ENCODE results near the gene MLLT6.

MLLT6 gene

GRCh38 chr17:38745545-38745944, 40.5 kb downstream of the MLLT6 start:
- peak; percentile 78 for DNase-seq

DNA sequence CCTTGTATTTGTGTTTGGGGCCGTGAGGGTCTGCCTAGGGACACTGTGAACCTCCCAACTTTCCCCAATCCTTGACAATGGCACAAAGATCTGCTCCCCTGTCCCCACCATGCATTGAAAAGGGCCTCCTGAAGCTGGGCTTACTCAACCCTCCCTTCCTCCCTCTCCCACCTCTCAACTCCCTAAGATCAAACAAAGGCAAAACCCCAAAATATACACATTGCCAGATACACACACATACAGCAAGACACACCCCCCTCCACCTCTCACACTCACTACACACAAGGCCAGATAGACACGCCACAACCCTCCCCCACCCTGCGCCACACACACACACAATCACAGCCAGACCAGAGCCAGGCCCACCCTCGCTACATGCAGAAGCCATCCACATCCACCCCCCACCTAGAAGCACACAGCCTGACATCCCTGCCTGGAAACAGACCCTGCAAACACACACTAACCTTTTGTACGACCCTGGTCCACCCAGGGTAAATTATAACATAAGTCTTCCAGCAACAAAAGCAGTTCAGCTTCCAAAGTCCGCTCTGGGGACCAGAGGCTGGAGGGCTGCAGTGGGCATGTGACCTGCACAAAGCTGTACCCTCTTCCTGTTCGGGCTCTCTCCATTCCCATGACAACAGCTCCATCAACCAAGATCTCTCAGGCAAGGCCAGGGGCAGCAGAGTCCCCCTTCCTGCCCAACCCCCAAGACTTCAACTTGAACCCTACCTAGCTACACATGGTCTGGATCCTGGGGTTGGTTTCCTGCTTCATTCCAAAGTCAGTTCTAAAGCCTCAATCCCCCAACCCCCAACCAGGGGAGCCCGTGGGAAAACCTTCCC, 41.2 kb downstream of the MLLT6 start:
- peak; percentile 23 for DNase-seq

DNA sequence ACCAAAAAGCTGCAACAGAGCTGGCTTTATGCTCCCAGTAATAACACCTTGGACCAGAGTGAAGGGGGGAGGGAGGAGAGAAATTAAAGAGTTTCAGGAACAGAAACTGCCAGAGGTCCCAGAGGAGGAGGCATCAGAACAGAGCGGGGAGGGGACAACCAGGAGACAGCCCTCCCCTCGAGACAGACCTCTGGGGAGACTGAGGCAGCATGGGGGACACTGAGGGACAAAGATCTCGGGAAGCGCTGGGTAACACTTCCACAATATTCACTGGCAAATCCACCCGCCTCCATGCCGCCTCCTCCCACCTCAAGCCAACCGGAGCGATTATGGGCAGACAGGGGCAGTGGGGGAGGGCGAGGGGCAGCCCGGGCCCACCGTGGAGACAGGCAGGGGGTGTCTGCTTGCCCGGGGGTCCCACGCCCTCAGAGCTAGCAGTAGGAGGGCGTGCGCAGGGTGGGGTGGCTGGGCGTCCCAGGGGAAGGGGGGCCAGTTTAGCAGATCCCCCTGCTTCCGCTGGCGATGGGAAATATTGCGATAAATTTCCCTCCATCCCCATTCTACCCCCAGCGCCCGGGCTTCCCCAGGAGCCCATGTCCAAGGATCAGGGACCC, 41.9 kb downstream of the MLLT6 start:
- DNase-seq, result peak; percentile 2

GRCh38 chr17:38747463-38748148, 42.5 kb downstream of the MLLT6 start:
- peak; percentile 54 for DNase-seq

DNA sequence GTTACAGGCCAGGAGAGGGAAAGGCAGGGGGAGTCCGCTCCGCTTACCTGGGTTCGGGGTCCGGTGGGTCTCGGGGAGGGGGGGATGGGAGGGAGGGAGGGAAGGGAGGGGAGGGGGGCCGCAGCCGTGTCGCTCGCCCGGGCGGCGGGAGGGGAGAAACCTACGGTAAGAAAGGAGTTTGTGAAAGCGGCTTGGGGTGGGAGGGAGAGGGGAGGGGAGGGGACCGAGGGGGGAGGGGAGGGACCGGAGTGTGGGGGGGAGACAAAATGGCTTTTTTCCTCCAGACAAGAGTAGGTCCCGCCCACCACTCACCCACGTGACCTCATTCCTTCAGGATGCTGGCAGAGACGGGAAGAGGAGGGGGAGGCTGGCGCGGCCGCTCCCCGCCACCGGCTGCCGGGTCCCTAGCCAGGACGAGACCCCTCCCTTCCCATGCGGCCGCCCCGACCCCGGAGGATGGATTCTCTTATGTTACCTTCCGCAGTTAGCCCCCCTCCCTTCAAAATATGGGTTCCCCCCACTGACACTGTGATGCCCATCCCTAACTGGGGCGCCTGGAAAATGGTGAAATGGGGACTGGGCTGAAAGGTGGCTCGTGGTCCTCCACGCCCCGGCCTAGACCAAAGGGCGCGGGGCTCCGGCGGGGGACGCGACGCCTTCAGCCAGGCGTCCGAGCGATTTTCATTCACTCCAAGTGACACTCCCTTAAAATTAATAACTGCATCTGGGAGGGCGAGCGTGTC, 43.2 kb downstream of the MLLT6 start, which contains the start of gene PCGF2:
TSS of gene PCGF2 (minus strand) at position 188 of the 743 bp plus-strand sequence. CDS start 7,934 bp downstream, outside the sequence.
- peak; percentile 91 for DNase-seq

DNA sequence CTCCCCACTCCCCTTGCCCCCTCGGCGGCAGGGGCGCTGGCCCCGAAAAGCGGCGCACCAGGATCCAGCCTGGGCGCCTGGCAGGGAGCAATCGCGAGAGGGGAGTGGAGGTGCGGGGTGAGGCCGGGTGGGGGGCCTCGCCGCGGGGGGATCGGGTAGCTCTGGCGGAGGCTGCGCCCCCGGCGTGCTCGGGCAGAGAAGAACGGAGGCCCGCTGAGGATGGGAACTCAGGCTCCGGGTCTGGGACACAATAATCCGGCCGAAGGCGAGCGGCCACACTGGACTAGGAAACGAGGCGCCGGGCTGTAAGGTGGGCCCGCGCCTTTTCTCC, 43.8 kb downstream of the MLLT6 start:
- no peak for DNase-seq

DNA sequence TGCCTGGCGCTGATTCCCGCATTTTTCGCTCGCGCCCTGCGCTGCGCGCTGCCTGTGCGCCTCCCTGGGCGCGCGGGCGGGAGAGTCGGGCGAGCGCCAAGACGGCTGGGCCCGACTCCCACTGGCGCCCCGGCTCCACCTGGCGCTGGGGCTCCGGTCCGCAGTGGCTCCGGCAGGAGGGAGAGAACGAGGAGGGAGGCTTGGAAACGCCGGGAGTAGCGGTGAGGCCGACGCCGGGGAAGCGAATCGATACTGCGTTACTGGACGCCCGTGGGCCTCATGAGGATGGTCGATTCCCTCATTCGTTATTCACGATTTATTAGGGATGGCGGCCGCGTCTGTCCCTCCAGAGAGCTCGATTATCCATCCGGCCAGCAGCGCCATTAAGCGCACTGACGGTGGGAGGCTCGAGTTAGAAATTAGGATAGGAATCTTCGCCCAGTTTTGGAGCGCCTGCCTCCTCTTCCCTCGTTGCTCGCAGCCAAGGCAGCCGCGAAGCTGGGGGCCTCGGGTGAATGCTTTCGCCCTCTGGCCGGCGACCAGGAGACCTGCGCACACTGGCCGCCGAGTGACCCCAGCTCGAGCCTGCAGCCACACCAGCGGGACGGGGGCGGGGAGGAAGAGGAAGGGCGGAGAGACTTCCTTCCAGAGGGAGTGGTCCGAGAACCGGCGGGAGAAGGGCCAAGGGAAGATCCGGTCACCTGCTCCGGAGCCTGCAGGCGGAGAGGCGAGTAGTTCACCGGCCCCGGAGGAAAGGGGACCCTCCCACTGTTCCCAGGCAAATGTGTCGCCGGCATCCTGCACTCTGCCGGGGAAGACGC, 44.4 kb downstream of the MLLT6 start:
- peak; percentile 65 for DNase-seq

DNA sequence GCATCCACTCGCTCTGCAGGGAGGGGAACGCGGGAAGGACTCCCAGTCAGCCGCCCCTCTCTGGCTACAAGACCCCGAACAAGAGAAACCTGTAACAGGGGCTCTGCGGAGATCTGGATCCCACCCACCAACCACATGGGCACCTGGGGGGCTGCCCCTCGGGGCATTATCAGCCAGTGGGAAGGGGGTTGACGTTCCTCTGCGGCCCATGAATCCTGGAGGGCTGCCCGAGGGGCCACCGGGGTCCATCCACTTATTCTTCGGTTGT, 44.9 kb downstream of the MLLT6 start:
- DNase-seq, result peak; percentile 62

DNA sequence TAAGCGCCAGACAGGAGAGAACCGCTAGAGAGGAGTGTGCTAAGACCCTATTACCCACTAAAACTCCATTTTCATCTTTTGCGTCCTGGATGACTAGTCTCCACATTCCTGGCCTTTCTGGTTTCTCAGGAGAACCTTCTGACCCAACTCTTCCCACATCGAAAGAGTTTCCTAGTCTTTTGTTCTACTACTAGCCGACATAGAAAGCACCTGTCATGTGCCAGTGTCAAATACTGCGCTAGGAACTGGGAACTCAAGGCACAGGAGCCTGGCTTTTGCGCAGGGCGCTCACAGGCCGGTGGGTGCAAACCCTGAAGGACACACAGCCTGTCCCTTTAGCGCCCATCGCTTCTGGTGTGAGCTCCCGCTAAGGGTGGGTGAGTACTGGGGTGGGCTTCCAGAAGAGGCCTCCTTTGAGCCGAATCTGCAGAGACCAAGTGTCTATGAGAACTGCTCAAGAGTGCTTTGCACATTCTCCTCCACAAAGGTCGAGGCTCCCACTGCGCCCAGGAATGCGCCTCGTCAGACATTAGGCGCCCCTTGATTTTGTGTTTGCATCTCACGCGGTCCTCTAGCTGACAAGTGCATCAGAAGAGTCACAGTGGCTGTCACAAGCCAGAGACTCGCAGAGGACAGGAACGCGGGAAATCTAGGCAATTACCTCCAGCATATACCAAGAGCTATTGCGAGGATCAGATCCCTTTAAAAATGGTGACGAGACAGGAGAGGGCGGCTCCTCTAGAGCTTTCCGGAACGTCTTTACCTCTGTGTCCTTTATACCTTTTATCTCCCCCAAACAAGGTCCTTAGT, 45.4 kb downstream of the MLLT6 start:
- peak; percentile 71 for DNase-seq

- DNase-seq, result peak; percentile 56
These were observed 46.2 kb downstream of the MLLT6 start for GRCh38 chr17:38751144-38751807.

- peak; percentile 62 for DNase-seq
These were observed 46.8 kb downstream of the MLLT6 start for GRCh38 chr17:38751808-38752307.

GRCh38 chr17:38752308-38753070, 47.4 kb downstream of the MLLT6 start, which contains the start of gene PSMB3:
PSMB3 (plus strand) TSS chr17:38752741; CDS start chr17:38752827, 86 bp downstream.
- DNase-seq, result peak; percentile 100

GRCh38 chr17:38753071-38753506, 48.0 kb downstream of the MLLT6 start:
- no peak for DNase-seq

DNA sequence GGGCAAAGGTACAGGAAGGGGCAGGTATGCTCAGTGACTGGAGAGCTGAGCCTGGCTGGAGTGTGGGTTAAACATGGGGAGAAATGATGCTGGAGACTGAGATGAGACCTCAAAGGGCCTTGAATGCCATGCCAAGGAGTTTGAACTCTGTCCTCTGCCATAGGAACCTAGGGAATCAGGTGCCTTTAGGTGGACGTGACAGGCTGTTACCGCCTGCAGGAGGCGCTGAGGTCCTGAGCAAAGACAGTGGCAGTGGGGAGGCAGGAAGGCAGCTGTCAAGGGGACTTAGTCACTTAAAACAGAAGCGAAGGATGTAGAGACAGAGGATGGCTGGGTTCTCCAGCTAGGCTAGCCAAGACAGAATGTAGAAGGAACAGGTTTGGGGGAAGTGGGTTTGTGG, 56.5 kb downstream of the MLLT6 start:
- no peak for DNase-seq

DNA sequence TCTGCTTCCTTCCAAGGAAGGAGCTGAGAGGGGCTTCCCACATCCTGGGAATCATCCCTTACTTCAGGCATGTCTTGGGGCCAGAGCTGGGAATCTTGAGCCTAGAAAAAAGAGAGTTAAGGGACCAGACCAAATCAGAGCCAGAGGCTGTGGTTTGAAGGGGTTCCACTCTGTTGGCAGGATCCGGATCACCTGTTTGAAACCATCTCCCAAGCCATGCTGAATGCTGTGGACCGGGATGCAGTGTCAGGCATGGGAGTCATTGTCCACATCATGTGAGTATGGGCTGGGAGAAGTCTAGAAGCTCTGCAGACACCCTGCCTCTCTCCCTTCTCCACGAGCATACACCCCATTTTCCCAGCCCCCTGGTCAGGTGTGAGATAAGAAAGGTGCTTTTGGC, 57.2 kb downstream of the MLLT6 start:
- no peak for DNase-seq

- no peak for DNase-seq
These were observed 61.3 kb downstream of the MLLT6 start for GRCh38 chr17:38766341-38766740.

DNA sequence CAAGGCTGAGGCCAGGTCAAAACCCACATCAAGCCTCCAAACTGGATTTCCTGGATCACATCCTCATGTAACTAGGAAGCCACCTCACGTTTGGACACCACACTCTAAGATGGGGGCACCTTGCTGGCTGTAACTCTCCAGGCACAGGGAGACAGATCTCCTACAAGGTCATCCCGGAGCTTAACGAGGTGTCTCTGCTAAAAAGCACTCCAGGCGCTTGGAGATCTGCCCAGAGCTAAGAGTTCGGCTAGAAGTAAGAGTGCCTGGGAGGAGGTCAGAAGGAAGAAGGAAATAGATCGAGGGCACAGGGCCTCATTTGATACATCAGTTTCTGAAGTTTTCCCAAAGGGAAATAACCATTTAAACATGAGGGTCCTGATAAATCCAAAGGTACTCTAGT, 63.3 kb downstream of the MLLT6 start:
- peak; percentile 57 for DNase-seq

GRCh38 chr17:38773258-38773657, 68.2 kb downstream of the MLLT6 start:
- no peak for DNase-seq

DNA sequence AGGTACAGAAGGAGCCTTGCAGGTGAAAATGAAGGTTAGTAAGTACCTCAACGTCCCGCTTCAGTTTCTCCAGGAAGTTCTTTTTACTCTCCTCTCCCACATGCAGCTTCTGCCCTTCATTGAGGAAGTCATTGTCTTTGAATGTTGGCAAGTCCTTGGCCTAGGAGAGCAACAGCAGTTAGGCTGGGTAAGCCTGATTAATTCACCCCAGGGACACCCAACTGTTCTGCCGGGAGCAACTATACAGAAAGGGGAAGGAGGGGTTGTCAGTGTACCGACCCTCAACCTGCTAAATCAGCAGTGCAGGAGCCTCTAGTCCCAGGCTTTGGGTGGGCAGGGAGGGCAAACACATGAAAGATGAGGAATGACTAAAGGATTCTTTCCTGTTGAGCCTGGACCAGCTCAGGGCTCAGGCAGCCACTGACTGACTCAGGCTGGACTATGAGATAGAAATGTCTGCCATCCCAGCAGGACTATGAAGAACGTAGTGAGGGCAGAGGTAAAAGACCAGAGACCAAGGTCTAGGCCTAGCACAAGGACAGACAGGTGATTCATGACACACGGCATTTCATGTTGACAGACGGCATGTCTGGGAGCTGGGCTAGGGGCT, 72.7 kb downstream of the MLLT6 start:
- DNase-seq, result no peak
